T-helper 2 cell treated with Interferon-gamma antibody and Interleukin-4, amounts not matched to agents 100 ng/mL and 5 ng/mL, for 36 hours (primary cell): ENCODE results near the gene FAM162A. TPM values are rescaled to one million over a fixed set of nuclear protein-coding genes. Genes with fewer than 3 reads are reported as not detected.

ENCODE experiments used
- total RNA-seq: library from RNA; stranded (reverse); gene quantifications from 2 replicates; pipeline ENCODE4 v1.2.3, GENCODE V29; 2022

The FAM162A gene
- total RNA-seq, 1 donor from 2014 or later, result 50.0 TPM

Other genes with a start within 250 kb of the FAM162A start
- 0.02 TPM in 1 of 2 replicates, not detected in the other for gene CASR, start 200.5 kb upstream of the FAM162A start, total RNA-seq
- gene CSTA, start 58.9 kb upstream of the FAM162A start, total RNA-seq, result not detected in 2 replicates
- gene MIX23, start 951 bp upstream of the FAM162A start, total RNA-seq, result 52.3 and 52.7 TPM in 2 replicates
- 5.0 TPM in 2 replicates for gene WDR5B, start 31.9 kb downstream of the FAM162A start, total RNA-seq
- 58.8 and 66.7 TPM in 2 replicates for gene KPNA1, start 130.8 kb downstream of the FAM162A start, total RNA-seq
- 108 TPM in 2 replicates for gene PARP9, start 180.1 kb downstream of the FAM162A start, total RNA-seq
- 116 and 117 TPM in 2 replicates for gene DTX3L, start 180.2 kb downstream of the FAM162A start, total RNA-seq
- gene PARP15, start 193.5 kb downstream of the FAM162A start, total RNA-seq, result 37.1 and 41.1 TPM in 2 replicates